ENCODE measurements around the gene MKLN1. TPM values are rescaled to one million over a fixed set of nuclear protein-coding genes. Genes with fewer than 3 reads are reported as not detected.

MKLN1 gene
- total and polyA plus RNA-seq, 2 of the 13 experiments (the other 11 are each of a cell fraction or from before 2014, with no cell fraction given) = 33.6 to 43.5 TPM

DNA sequence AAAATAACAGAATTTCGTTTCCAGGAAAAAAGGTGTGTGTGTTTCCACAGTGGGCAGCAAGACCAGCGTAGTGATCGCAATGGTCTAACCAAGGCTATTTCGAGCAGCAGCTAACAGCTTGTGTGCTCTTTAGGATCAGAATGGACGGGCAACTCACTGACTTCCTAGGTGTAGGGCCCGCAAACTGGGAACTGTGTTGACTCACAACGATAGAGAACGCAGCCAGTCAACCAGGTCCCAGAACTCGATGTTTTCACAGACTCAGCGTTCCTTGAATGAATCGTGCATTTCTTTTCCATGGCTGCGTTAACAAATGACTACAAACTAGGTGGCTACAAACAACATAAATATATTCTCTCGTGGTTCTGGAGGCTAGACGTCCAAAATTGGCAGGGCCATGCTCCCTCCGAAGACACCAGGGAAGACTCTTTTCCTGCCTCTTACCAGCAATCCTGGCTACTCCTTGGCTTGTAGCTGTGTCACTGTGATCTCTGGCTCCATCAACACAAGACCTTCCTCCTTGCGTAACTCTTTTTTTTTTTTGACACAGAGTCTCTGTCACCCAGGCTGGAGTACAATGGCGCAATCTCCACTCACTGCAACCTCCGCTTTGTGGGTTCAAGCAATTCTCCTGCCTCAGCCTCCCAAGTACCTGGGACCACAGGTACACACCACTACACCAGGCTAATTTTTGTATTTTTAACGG lies 189.7 kb downstream of the MKLN1 start:
- no peak for TF ChIP-seq ZNF674 (CRISPR knock-in tag; IDR thresholded peaks at IDR 0.05; ENCODE audit: low read depth)
- TF ChIP-seq MAFF (IDR thresholded peaks at IDR 0.05; ENCODE audit: low read depth, low read length) = 0 out of 2 replicates have a peak, but pooled peaks have one; percentile 9
- peak in 1 of 2 experiments; percentile 20; a peak in 2 of 4 replicates for TF ChIP-seq MAFK (conservative IDR thresholded peaks at IDR 0.05 in 1 of 2, IDR thresholded peaks at IDR 0.05 in 1 of 2; ENCODE audit: low read length in 2 of 2)
- H3K4me1 ChIP-seq (ENCODE audit: insufficient read depth, low read length) = peaks cover 6% of the 10 kb centered on the region; the same call in 1 of the 2 replicates
- WGBS (ENCODE audit: low lambda C conversion rate) = 64% methylated on average over 19 of the region's 19 CpGs
- DNase-seq (ENCODE audit: low spot score) = no peak
- CTCF ChIA-PET (ENCODE audit: low intra/inter-chr PET ratio, low total read pairs) = no interaction called here
- no peaks in the 10 kb centered on the region for H3K36me3 ChIP-seq (replicated peaks in 1 of 2; ENCODE audit: control insufficient read depth in 1 of 2, insufficient read depth in 2 of 2, low read length in 2 of 2)
- intact Hi-C loops (cut with micrococcal nuclease; ENCODE audit: unreplicated experiment) = no loop called here
- in situ Hi-C loops (cut with HindIII; ENCODE audit: extremely low pct_ligation_motif_present, low pct_unique_long_range_greater_than_20kb) = no loop called here
- H3K79me2 ChIP-seq (ENCODE audit: insufficient read depth, low read length) = no peaks in the 10 kb centered on the region
- no peak overlapping the region for H3K9ac ChIP-seq (ENCODE audit: insufficient read depth, low read depth, low read length)
- 0 out of 5 replicates have a peak, but pooled peaks cover 0 to 3% of the 10 kb centered on the region in 2 experiments for H3K27me3 ChIP-seq (ENCODE audit: control insufficient read depth in 1 of 2, insufficient read depth in 2 of 2, low read length in 2 of 2)
- no peak overlapping the region for H3K4me3 ChIP-seq (replicated peaks in 1 of 3; ENCODE audit: insufficient read depth in 1 of 3, low read depth in 2 of 3, low read length in 3 of 3)
- no peak for FAIRE-seq
- no TSS peak for BruUV-seq (replicated peaks)
- no peaks in the 10 kb centered on the region for H3K9me3 ChIP-seq (ENCODE audit: low read length)
- POLR2A ChIA-PET = no interaction called here
- H3K27ac ChIP-seq (ENCODE audit: extremely low read length, insufficient read depth, low read length) = no peak overlapping the region
- no peaks in the 10 kb centered on the region for H4K20me1 ChIP-seq (ENCODE audit: insufficient read depth, low read length)
- ATAC-seq = no peak
- no peak overlapping the region for H2AFZ ChIP-seq (ENCODE audit: low read length)
- no peak overlapping the region for H3K4me2 ChIP-seq (ENCODE audit: low read depth, low read length)

DNA sequence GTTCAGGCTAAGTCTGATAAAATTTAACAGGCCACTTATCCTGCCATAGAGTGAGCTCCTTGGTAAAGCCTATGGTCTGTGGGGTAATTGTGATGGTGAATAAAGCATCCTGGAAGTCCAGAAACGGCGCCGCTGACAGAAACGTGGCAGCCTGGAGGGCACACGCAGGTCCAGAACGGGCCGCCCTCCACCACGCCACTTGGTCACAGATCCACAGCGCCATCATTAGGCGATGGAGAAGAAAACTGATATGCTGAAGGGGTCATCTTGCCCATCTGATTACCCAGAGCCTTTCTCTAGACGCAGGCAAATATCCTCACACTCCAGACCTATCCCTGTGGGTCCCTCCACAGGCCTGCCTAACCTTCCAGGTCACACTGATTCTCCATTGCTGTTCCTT lies 190.9 kb downstream of the MKLN1 start:
- H3K9me3 ChIP-seq (ENCODE audit: low read length) = no peaks in the 10 kb centered on the region
- POLR2A ChIA-PET = no interaction called here
- H3K9ac ChIP-seq (ENCODE audit: insufficient read depth, low read depth, low read length) = no peak overlapping the region
- FAIRE-seq (no peak), DNase-seq (ENCODE audit: low spot score) (no peak), ATAC-seq (no peak)
- H3K79me2 ChIP-seq (ENCODE audit: insufficient read depth, low read length) = no peaks in the 10 kb centered on the region
- H2AFZ ChIP-seq (ENCODE audit: low read length) = no peak overlapping the region
- CTCF ChIA-PET (ENCODE audit: low intra/inter-chr PET ratio, low total read pairs) = no interaction called here
- BruUV-seq (replicated peaks) = no TSS peak
- no peak overlapping the region for H3K27ac ChIP-seq (ENCODE audit: extremely low read length, insufficient read depth, low read length)
- H3K4me3 ChIP-seq (replicated peaks in 1 of 3; ENCODE audit: insufficient read depth in 1 of 3, low read depth in 2 of 3, low read length in 3 of 3) = no peak overlapping the region
- no peaks in the 10 kb centered on the region for H3K4me1 ChIP-seq (ENCODE audit: insufficient read depth, low read length)
- no peak overlapping the region for H3K4me2 ChIP-seq (ENCODE audit: low read depth, low read length)
- H3K27me3 ChIP-seq (ENCODE audit: control insufficient read depth in 1 of 2, insufficient read depth in 2 of 2, low read length in 2 of 2) = no peaks in the 10 kb centered on the region
- H3K36me3 ChIP-seq (replicated peaks in 1 of 2; ENCODE audit: control insufficient read depth in 1 of 2, insufficient read depth in 2 of 2, low read length in 2 of 2) = no peaks in the 10 kb centered on the region
- WGBS (ENCODE audit: low lambda C conversion rate) = 42% methylated on average over 9 of the region's 11 CpGs
- in situ Hi-C loops (cut with HindIII; ENCODE audit: extremely low pct_ligation_motif_present, low pct_unique_long_range_greater_than_20kb) = no loop called here
- H4K20me1 ChIP-seq (ENCODE audit: insufficient read depth, low read length) = no peaks in the 10 kb centered on the region
- intact Hi-C loops (cut with micrococcal nuclease; ENCODE audit: unreplicated experiment) = no loop called here
- TF ChIP-seq POLR2AphosphoS2 (IDR thresholded peaks at IDR 0.05; ENCODE audit: low read depth, low read length) (no peak), MTF1 (CRISPR knock-in tag; IDR thresholded peaks at IDR 0.05) (no peak), TBP (CRISPR knock-in tag; IDR thresholded peaks at IDR 0.05) (no peak), HDAC6 (IDR thresholded peaks at IDR 0.05; ENCODE audit: low read depth, low read length) (no peak), NFATC3 (CRISPR knock-in tag; IDR thresholded peaks at IDR 0.05) (no peak), NCOA2 (CRISPR knock-in tag; IDR thresholded peaks at IDR 0.05) (no peak), MLX (CRISPR knock-in tag; IDR thresholded peaks at IDR 0.05) (no peak), ZFP41 (CRISPR knock-in tag; IDR thresholded peaks at IDR 0.05; ENCODE audit: borderline replicate concordance) (no peak)
- TF ChIP-seq, protein P1, sequence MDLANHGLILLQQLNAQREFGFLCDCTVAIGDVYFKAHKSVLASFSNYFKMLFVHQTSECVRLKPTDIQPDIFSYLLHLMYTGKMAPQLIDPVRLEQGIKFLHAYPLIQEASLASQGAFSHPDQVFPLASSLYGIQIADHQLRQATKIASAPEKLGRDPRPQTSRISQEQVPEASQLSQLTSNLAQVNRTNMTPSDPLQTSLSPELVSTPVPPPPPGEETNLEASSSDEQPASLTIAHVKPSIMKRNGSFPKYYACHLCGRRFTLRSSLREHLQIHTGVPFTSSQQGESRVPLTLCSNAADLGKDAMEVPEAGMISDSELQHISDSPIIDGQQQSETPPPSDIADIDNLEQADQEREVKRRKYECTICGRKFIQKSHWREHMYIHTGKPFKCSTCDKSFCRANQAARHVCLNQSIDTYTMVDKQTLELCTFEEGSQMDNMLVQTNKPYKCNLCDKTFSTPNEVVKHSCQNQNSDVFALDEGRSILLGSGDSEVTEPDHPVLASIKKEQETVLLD (CRISPR knock-in tag; IDR thresholded peaks at IDR 0.05; ENCODE audit: low read depth) = no peak
- TF ChIP-seq, protein P2, sequence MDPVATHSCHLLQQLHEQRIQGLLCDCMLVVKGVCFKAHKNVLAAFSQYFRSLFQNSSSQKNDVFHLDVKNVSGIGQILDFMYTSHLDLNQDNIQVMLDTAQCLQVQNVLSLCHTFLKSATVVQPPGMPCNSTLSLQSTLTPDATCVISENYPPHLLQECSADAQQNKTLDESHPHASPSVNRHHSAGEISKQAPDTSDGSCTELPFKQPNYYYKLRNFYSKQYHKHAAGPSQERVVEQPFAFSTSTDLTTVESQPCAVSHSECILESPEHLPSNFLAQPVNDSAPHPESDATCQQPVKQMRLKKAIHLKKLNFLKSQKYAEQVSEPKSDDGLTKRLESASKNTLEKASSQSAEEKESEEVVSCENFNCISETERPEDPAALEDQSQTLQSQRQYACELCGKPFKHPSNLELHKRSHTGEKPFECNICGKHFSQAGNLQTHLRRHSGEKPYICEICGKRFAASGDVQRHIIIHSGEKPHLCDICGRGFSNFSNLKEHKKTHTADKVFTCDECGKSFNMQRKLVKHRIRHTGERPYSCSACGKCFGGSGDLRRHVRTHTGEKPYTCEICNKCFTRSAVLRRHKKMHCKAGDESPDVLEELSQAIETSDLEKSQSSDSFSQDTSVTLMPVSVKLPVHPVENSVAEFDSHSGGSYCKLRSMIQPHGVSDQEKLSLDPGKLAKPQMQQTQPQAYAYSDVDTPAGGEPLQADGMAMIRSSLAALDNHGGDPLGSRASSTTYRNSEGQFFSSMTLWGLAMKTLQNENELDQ (CRISPR knock-in tag; IDR thresholded peaks at IDR 0.05; ENCODE audit: borderline replicate concordance) = no peak
- TF ChIP-seq, protein P3, sequence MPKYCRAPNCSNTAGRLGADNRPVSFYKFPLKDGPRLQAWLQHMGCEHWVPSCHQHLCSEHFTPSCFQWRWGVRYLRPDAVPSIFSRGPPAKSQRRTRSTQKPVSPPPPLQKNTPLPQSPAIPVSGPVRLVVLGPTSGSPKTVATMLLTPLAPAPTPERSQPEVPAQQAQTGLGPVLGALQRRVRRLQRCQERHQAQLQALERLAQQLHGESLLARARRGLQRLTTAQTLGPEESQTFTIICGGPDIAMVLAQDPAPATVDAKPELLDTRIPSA (CRISPR knock-in tag; IDR thresholded peaks at IDR 0.05; ENCODE audit: borderline replicate concordance) = no peak

Data from HepG2 (cell line).